GM21825 (cell line): ENCODE data around the gene NR2F1.

ENCODE experiments used
- ATAC-seq: cut with Tn5 transposase; IDR thresholded peaks from one replicate; pipeline ENCODE4 v1.9.1; 2021; ENCODE audit warnings: mild to moderate bottlenecking, moderate library complexity; ENCODE audit not compliant: unreplicated experiment

NR2F1 gene

DNA sequence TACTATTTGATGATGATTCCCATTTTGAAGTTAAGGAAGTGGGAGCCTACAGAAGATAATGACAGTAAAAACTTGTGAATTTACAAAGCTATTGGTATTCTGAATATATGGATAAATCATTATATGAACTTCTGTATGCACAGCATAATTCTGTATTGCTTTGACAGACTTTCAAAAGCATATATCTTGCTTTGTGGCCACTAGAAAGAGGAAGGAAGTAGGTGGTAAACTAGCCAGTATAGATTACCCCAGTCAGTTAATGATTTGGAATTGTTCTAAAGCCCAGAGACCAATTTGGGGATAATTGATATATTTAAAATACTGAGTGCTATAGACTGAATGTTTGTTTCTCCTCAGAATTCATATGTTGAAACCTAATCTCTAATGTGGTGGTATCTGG lies 53.0 kb downstream of the NR2F1 start:
- ATAC-seq = no peak

DNA sequence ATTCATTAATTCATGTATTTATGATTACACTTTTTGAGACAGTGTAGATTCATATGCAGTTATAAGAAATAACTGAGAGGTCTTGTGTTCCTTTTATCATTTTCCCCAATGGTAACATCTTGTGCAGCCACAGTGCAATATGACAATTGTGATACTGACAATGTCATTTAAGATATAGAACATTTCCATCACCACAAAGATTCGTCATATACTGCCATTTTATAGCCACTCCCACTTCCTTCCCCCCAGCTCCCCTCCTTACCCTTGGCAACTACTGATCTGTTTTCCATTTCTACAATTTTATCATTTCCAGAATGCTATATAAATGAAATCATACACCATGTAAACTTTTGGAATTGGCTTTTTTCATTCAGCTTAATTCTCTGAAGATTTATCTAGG lies 53.8 kb downstream of the NR2F1 start:
- ATAC-seq = no peak

DNA sequence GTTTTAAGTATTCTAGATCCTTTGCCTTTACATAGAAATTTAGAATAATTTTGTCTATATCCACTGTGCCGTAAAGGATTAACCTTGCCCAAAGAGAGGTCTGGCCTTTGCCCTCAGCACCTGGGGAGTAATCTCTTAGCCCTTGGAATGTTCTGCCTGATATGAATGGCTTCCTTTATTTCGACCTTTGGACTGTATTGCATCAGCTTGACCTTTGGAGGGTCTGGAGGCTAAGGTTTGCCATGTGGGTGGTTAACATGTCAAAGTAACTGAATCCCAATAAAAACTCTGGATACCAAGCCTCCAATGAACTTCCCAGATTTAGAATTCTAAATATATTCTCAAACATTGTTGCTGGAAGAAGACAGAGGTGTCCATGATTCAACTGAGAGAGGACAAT lies 54.7 kb downstream of the NR2F1 start:
- ATAC-seq = no peak

DNA sequence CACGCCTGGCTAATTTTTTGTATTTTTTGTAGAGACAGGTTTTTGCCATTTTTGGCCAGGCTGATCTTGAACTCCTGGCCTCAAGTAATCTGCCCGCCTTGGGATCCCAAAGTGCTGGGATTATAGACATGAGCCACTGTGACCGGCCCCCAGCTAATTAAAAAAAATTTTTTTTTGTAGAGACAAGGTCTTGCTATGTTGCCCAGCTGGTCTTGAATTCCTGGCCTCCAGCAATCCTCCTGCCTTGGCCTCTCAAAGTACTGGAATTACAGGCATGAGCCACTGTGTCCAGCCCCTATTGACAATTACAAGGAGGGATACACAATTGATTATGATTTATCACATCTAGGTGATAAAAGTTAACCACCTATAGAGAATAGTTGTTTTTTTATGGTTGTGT lies 59.5 kb downstream of the NR2F1 start:
- ATAC-seq = no peak
